Neural progenitor cell (in vitro differentiated cells): Measurements from ENCODE around the gene SPDL1. TPM values are rescaled to one million over a fixed set of nuclear protein-coding genes. Genes with fewer than 3 reads are reported as not detected.

Experiments used
- DNase-seq: peaks from one replicate; pipeline ENCODE4 v3.0.0-alpha.2; 2016; ENCODE audit warnings: low spot score
- H2AFZ ChIP-seq: fragments of 200-600 bp; sonication (generic); replicated peaks from 2 replicates; pipeline ENCODE4 v1.6.1; 2016; ENCODE audit warnings: antibody characterized with exemption
- H3F3A ChIP-seq: fragments of 200-600 bp; sonication (generic); 2 replicates; pipeline ENCODE4 v1.6.1; 2016; ENCODE audit warnings: antibody characterized with exemption, low read depth
- H3K27ac ChIP-seq: fragments of 200-600 bp; sonication (generic); 2 replicates; pipeline ENCODE4 v1.5.1; 2016; ENCODE audit warnings: mild to moderate bottlenecking
- H3K27me3 ChIP-seq: fragments of 200-600 bp; sonication (generic); 2 replicates; pipeline ENCODE4 v1.6.1; 2016; ENCODE audit warnings: mild to moderate bottlenecking, moderate library complexity
- H3K36me3 ChIP-seq: fragments of 200-600 bp; sonication (generic); 2 replicates; pipeline ENCODE4 v1.5.1; 2016
- H3K4me1 ChIP-seq: fragments of 200-600 bp; sonication (generic); 2 replicates; pipeline ENCODE4 v1.6.1; 2016; ENCODE audit warnings: mixed run types
- H3K4me2 ChIP-seq: fragments of 200-600 bp; sonication (generic); 2 replicates; pipeline ENCODE4 v1.6.1; 2016
- H3K4me3 ChIP-seq: fragments of 200-600 bp; sonication (generic); 2 replicates; pipeline ENCODE4 v1.5.1; 2016
- H3K79me2 ChIP-seq: fragments of 200-600 bp; sonication (generic); 2 replicates; pipeline ENCODE4 v1.6.1; 2016; ENCODE audit warnings: low read depth
- H3K9ac ChIP-seq: fragments of 200-600 bp; sonication (generic); 2 replicates; pipeline ENCODE4 v1.6.1; 2016
- H3K9me3 ChIP-seq: fragments of 200-600 bp; sonication (generic); 2 replicates; pipeline ENCODE4 v1.5.1; 2016; ENCODE audit warnings: low read depth
- H4K20me1 ChIP-seq: fragments of 200-600 bp; sonication (generic); 2 replicates; pipeline ENCODE4 v1.6.1; 2016; ENCODE audit warnings: low read depth
- H3K27ac Mint-ChIP-seq: 3 replicates; pipeline ENCODE4 v1.8.0; 2021; ENCODE audit warnings: mixed read lengths
- H3K27me3 Mint-ChIP-seq: 2 replicates; pipeline ENCODE4 v1.8.0; 2022; ENCODE audit warnings: low read depth, mild to moderate bottlenecking, inconsistent platforms, moderate library complexity, mixed read lengths; ENCODE audit not compliant: insufficient read depth
- H3K36me3 Mint-ChIP-seq: 3 replicates; pipeline ENCODE4 v1.8.0; 2021; ENCODE audit warnings: mixed read lengths
- H3K4me1 Mint-ChIP-seq: 3 replicates; pipeline ENCODE4 v1.8.0; 2021; ENCODE audit warnings: mixed read lengths
- H3K4me3 Mint-ChIP-seq: 3 replicates; pipeline ENCODE4 v1.8.0; 2021; ENCODE audit warnings: mild to moderate bottlenecking, moderate library complexity, mixed read lengths
- H3K9me3 Mint-ChIP-seq: 3 replicates; pipeline ENCODE4 v1.8.0; 2020; ENCODE audit warnings: mixed read lengths
- CTCF ChIP-seq: fragments of 200-600 bp; sonication (generic); IDR thresholded peaks from 2 replicates; pipeline ENCODE4 v1.5.1; 2017; ENCODE audit warnings: antibody characterized with exemption, mild to moderate bottlenecking
- EZH2 ChIP-seq: fragments of 200-600 bp; sonication (generic); IDR thresholded peaks from 2 replicates; pipeline ENCODE4 v1.6.1; 2017; ENCODE audit warnings: antibody characterized with exemption, mild to moderate bottlenecking, moderate library complexity
- EZH2phosphoT487 ChIP-seq: fragments of 200-600 bp; sonication (generic); IDR thresholded peaks from 2 replicates; pipeline ENCODE4 v1.6.1; 2017; ENCODE audit warnings: antibody characterized with exemption
- total RNA-seq: library from RNA; depleted of rRNA; stranded (reverse); fragments of >200 nt; gene quantifications from 2 replicates; pipeline ENCODE4 v1.2.3, GENCODE V29; 2015; ENCODE audit warnings: low replicate concordance

Gene SPDL1
- total RNA-seq, 1 donor from 2014 or later, result 91.4 TPM

GRCh38 chr5:169545762-169546161 lies 37.8 kb upstream of the SPDL1 start:
- Mint-ChIP-seq H3K27ac (no peak overlapping the region), H3K9me3 (peaks cover 3% of the 10 kb centered on the region), H3K4me3 (no peak overlapping the region), H3K27me3 (peaks cover 8% of the 10 kb centered on the region), H3K4me1 (peaks cover 4% of the 10 kb centered on the region), H3K36me3 (no peaks in the 10 kb centered on the region)
- peaks cover 18% of the 10 kb centered on the region for H3K27me3 ChIP-seq
- no peaks in the 10 kb centered on the region for H3F3A ChIP-seq
- no peak overlapping the region for H3K4me3 ChIP-seq
- H3K36me3 ChIP-seq, result no peaks in the 10 kb centered on the region
- H3K9me3 ChIP-seq, result no peaks in the 10 kb centered on the region
- TF ChIP-seq EZH2phosphoT487 (no peak), EZH2 (no peak), CTCF (no peak)
- no peaks in the 10 kb centered on the region for H3K4me1 ChIP-seq
- H3K4me2 ChIP-seq, result no peak overlapping the region
- H3K9ac ChIP-seq, result no peak overlapping the region
- no peak overlapping the region for H3K27ac ChIP-seq
- no peak overlapping the region for H2AFZ ChIP-seq
- H3K79me2 ChIP-seq, result no peaks in the 10 kb centered on the region
- H4K20me1 ChIP-seq, result no peaks in the 10 kb centered on the region
- no peak for DNase-seq

GRCh38 chr5:169546346-169546745 lies 37.2 kb upstream of the SPDL1 start:
- H3K36me3 ChIP-seq, result no peaks in the 10 kb centered on the region
- Mint-ChIP-seq H3K27me3 (peaks cover 8% of the 10 kb centered on the region), H3K36me3 (no peaks in the 10 kb centered on the region)

GRCh38 chr5:169547508-169547907 lies 36.1 kb upstream of the SPDL1 start:
- no peaks in the 10 kb centered on the region for H3K79me2 ChIP-seq
- H3K4me1 ChIP-seq, result no peaks in the 10 kb centered on the region
- H3K36me3 ChIP-seq, result no peaks in the 10 kb centered on the region
- Mint-ChIP-seq H3K36me3 (no peaks in the 10 kb centered on the region), H3K27ac (no peak overlapping the region), H3K9me3 (peaks cover under 1% of the 10 kb centered on the region), H3K4me3 (no peak overlapping the region), H3K4me1 (peaks cover 4% of the 10 kb centered on the region), H3K27me3 (peaks cover 5% of the 10 kb centered on the region)
- H2AFZ ChIP-seq, result no peak overlapping the region
- H3K9ac ChIP-seq, result no peak overlapping the region
- TF ChIP-seq EZH2phosphoT487 (no peak), EZH2 (no peak), CTCF (no peak)
- no peaks in the 10 kb centered on the region for H3F3A ChIP-seq
- DNase-seq, result no peak
- no peak overlapping the region for H3K4me2 ChIP-seq
- H3K4me3 ChIP-seq, result no peak overlapping the region
- peaks cover 20% of the 10 kb centered on the region for H3K27me3 ChIP-seq
- H3K9me3 ChIP-seq, result no peaks in the 10 kb centered on the region
- H3K27ac ChIP-seq, result no peak overlapping the region
- no peaks in the 10 kb centered on the region for H4K20me1 ChIP-seq

More at GRCh38 chr5:169546346-169546745, 37.2 kb upstream of the SPDL1 start:
- no peaks in the 10 kb centered on the region for H3K9me3 ChIP-seq
- H3K27me3 ChIP-seq, result peaks cover 20% of the 10 kb centered on the region
- no peaks in the 10 kb centered on the region for H4K20me1 ChIP-seq
- Mint-ChIP-seq H3K4me1 (peaks cover 4% of the 10 kb centered on the region), H3K27ac (no peak overlapping the region), H3K9me3 (no peaks in the 10 kb centered on the region), H3K4me3 (no peak overlapping the region)
- H3K9ac ChIP-seq, result no peak overlapping the region
- H3K79me2 ChIP-seq, result no peaks in the 10 kb centered on the region
- no peaks in the 10 kb centered on the region for H3K4me1 ChIP-seq
- DNase-seq, result no peak
- no peaks in the 10 kb centered on the region for H3F3A ChIP-seq
- H2AFZ ChIP-seq, result no peak overlapping the region
- TF ChIP-seq CTCF (no peak), EZH2phosphoT487 (no peak), EZH2 (no peak)
- H3K27ac ChIP-seq, result no peak overlapping the region
- H3K4me3 ChIP-seq, result no peak overlapping the region
- H3K4me2 ChIP-seq, result no peak overlapping the region
